ENCODE measurements around the gene GHRH.

GHRH gene

GRCh38 chr20:37295001-37295400 lies 33.4 kb upstream of the GHRH start:
- DNase-seq (ENCODE audit: low read depth) = peak; percentile 54
- TF ChIP-seq MAX (IDR thresholded peaks at IDR 0.05; ENCODE audit: low read depth, low read length) = no peak
- TF ChIP-seq POLR2A (IDR thresholded peaks at IDR 0.05; ENCODE audit: extremely low read depth, insufficient read length) = no peak
- TF ChIP-seq CTCF (IDR thresholded peaks at IDR 0.05; ENCODE audit: low read depth, low read length) = no peak
- TF ChIP-seq MYC (IDR thresholded peaks at IDR 0.05; ENCODE audit: low read depth, low read length) = no peak
- H3K4me3 ChIP-seq (ENCODE audit: low read depth, low read length) = no peak overlapping the region

GRCh38 chr20:37294262-37294981 lies 32.8 kb upstream of the GHRH start:
- DNase-seq (ENCODE audit: low read depth) = peak; percentile 34
- H3K4me3 ChIP-seq (ENCODE audit: low read depth, low read length) = no peak overlapping the region
- TF ChIP-seq MAX (IDR thresholded peaks at IDR 0.05; ENCODE audit: low read depth, low read length) (peak; percentile 53), CTCF (IDR thresholded peaks at IDR 0.05; ENCODE audit: low read depth, low read length) (no peak)

GRCh38 chr20:37293301-37293943 lies 31.8 kb upstream of the GHRH start:
- no peak for DNase-seq (ENCODE audit: low read depth)
- no peak for TF ChIP-seq CTCF (IDR thresholded peaks at IDR 0.05; ENCODE audit: low read depth, low read length)
- TF ChIP-seq MYC (IDR thresholded peaks at IDR 0.05; ENCODE audit: low read depth, low read length) = no peak
- no peak for TF ChIP-seq MAX (IDR thresholded peaks at IDR 0.05; ENCODE audit: low read depth, low read length)
- no peak for TF ChIP-seq POLR2A (IDR thresholded peaks at IDR 0.05; ENCODE audit: extremely low read depth, insufficient read length)

GRCh38 chr20:37291724-37292126 lies 30.1 kb upstream of the GHRH start:
- no peak overlapping the region for H3K4me3 ChIP-seq (ENCODE audit: low read depth, low read length)
- TF ChIP-seq POLR2A (IDR thresholded peaks at IDR 0.05; ENCODE audit: extremely low read depth, insufficient read length) = no peak
- no peak for TF ChIP-seq CTCF (IDR thresholded peaks at IDR 0.05; ENCODE audit: low read depth, low read length)
- no peak for TF ChIP-seq MYC (IDR thresholded peaks at IDR 0.05; ENCODE audit: low read depth, low read length)
- no peak for TF ChIP-seq MAX (IDR thresholded peaks at IDR 0.05; ENCODE audit: low read depth, low read length)

More at GRCh38 chr20:37293301-37293943, 31.8 kb upstream of the GHRH start:
- H3K4me3 ChIP-seq (ENCODE audit: low read depth, low read length) = no peak overlapping the region

GRCh38 chr20:37290158-37290810 lies 28.7 kb upstream of the GHRH start:
- TF ChIP-seq MAX (IDR thresholded peaks at IDR 0.05; ENCODE audit: low read depth, low read length) = no peak
- TF ChIP-seq POLR2A (IDR thresholded peaks at IDR 0.05; ENCODE audit: extremely low read depth, insufficient read length) = no peak
- TF ChIP-seq MYC (IDR thresholded peaks at IDR 0.05; ENCODE audit: low read depth, low read length) = no peak
- TF ChIP-seq CTCF (IDR thresholded peaks at IDR 0.05; ENCODE audit: low read depth, low read length) = no peak
- no peak for DNase-seq (ENCODE audit: low read depth)
- peak overlapping the region; percentile 88 for H3K4me3 ChIP-seq (ENCODE audit: low read depth, low read length)

More at GRCh38 chr20:37291724-37292126, 30.1 kb upstream of the GHRH start:
- no peak for DNase-seq (ENCODE audit: low read depth)
